Neural cell (in vitro differentiated cells): ENCODE results near the gene TTC34. TPM values are rescaled to one million over a fixed set of nuclear protein-coding genes. Genes with fewer than 3 reads are reported as not detected.

Experiments used
- H2AFZ ChIP-seq: fragments of 200-600, 300-800 bp; sonication (generic), shearing (Covaris generic); 2 replicates; pipeline ENCODE4 v1.6.0; 2014; ENCODE audit warnings: low read depth, mild to moderate bottlenecking, antibody characterized with exemption, low read length, moderate library complexity
- H3F3A ChIP-seq: fragments of 200-600 bp; shearing (Covaris generic); 2 replicates; pipeline ENCODE4 v1.6.1; 2016; ENCODE audit warnings: mild to moderate bottlenecking, moderate library complexity, mixed read lengths, antibody characterized with exemption, low read length; ENCODE audit not compliant: insufficient read depth, poor library complexity, severe bottlenecking
- H3K27ac ChIP-seq: fragments of 200-600, 300-800 bp; sonication (generic), shearing (Covaris generic); 2 replicates; pipeline ENCODE4 v1.5.1; 2014; ENCODE audit warnings: mild to moderate bottlenecking, low read length, moderate library complexity
- H3K27me3 ChIP-seq: fragments of 300-800, 200-600 bp; sonication (generic), shearing (Covaris generic); 2 replicates; pipeline ENCODE4 v1.6.0; 2014; ENCODE audit warnings: mild to moderate bottlenecking, low read depth, low read length, moderate library complexity; ENCODE audit not compliant: insufficient read depth
- H3K36me3 ChIP-seq: fragments of 300-800, 200-600 bp; sonication (generic), shearing (Covaris generic); 2 replicates; pipeline ENCODE4 v1.5.1; 2014; ENCODE audit warnings: mild to moderate bottlenecking, antibody characterized with exemption, low read length, moderate library complexity; ENCODE audit not compliant: insufficient read depth
- H3K4me2 ChIP-seq: fragments of 300-800, 200-600 bp; sonication (generic), shearing (Covaris generic); 2 replicates; pipeline ENCODE4 v1.6.0; 2014; ENCODE audit warnings: mild to moderate bottlenecking, low read length
- H3K4me3 ChIP-seq: fragments of 300-800, 200-600 bp; sonication (generic), shearing (Covaris generic); 2 replicates; pipeline ENCODE4 v1.5.1; 2014; ENCODE audit warnings: mild to moderate bottlenecking, low read length, moderate library complexity
- H3K79me2 ChIP-seq: fragments of 200-600 bp; shearing (Covaris generic); replicated peaks from 2 replicates; pipeline ENCODE4 v1.6.0; 2014; ENCODE audit warnings: mild to moderate bottlenecking, low read length, moderate library complexity; ENCODE audit not compliant: insufficient read depth
- H3K9ac ChIP-seq: fragments of 300-800, 200-600 bp; sonication (generic), shearing (Covaris generic); 2 replicates; pipeline ENCODE4 v1.6.1; 2016; ENCODE audit warnings: mild to moderate bottlenecking, low read length, mixed read lengths
- H3K9me2 ChIP-seq: fragments of 200-600 bp; shearing (Covaris generic); 2 replicates; pipeline ENCODE4 v1.6.1; 2016; ENCODE audit warnings: mild to moderate bottlenecking, low read length, mixed read lengths; ENCODE audit not compliant: insufficient read depth
- H3K9me3 ChIP-seq: fragments of 200-600, 300-800 bp; sonication (generic), shearing (Covaris generic); 2 replicates; pipeline ENCODE4 v1.6.1; 2016; ENCODE audit warnings: mild to moderate bottlenecking, mixed run types, low read length, moderate library complexity, mixed read lengths
- H4K20me1 ChIP-seq: fragments of 200-600 bp; shearing (Covaris generic); 2 replicates; pipeline ENCODE4 v1.6.1; 2016; ENCODE audit warnings: mild to moderate bottlenecking, mixed run types; ENCODE audit not compliant: insufficient read depth
- CTCF ChIP-seq: fragments of 450-650 bp; IDR thresholded peaks from 2 replicates; pipeline ENCODE4 v1.5.1; 2014; ENCODE audit warnings: antibody characterized with exemption, mild to moderate bottlenecking, moderate library complexity; ENCODE audit not compliant: poor library complexity, severe bottlenecking
- EP300 ChIP-seq: fragments of 450-650 bp; conservative IDR thresholded peaks from 2 replicates; pipeline ENCODE4 v1.6.1; 2014; ENCODE audit warnings: antibody characterized with exemption, mild to moderate bottlenecking, moderate library complexity; ENCODE audit not compliant: poor library complexity, severe bottlenecking
- EZH2 ChIP-seq: fragments of 200-600, 300-800 bp; shearing (Covaris generic), sonication (generic); IDR thresholded peaks from 2 replicates; pipeline ENCODE4 v1.6.1; 2014; ENCODE audit warnings: antibody characterized with exemption, low read length, borderline replicate concordance, mild to moderate bottlenecking; ENCODE audit not compliant: insufficient read depth, poor library complexity, severe bottlenecking
- MXI1 ChIP-seq: fragments of 450-650 bp; conservative IDR thresholded peaks from 2 replicates; pipeline ENCODE4 v1.6.1; 2014; ENCODE audit warnings: antibody characterized with exemption, mild to moderate bottlenecking; ENCODE audit not compliant: poor library complexity, severe bottlenecking
- POLR2AphosphoS5 ChIP-seq: IDR thresholded peaks from 2 replicates; pipeline ENCODE4 v1.6.1; 2012
- RAD21 ChIP-seq: fragments of 450-650 bp; conservative IDR thresholded peaks from 2 replicates; pipeline ENCODE4 v1.6.1; 2014; ENCODE audit warnings: antibody characterized with exemption, mild to moderate bottlenecking, moderate library complexity
- REST ChIP-seq: IDR thresholded peaks from 2 replicates; pipeline ENCODE4 v1.6.1; 2012; ENCODE audit warnings: borderline replicate concordance
- SMC3 ChIP-seq: fragments of 450-650 bp; conservative IDR thresholded peaks from 2 replicates; pipeline ENCODE4 v1.6.1; 2014; ENCODE audit warnings: antibody characterized with exemption, mild to moderate bottlenecking, moderate library complexity; ENCODE audit not compliant: poor library complexity
- TAF1 ChIP-seq: IDR thresholded peaks from 2 replicates; pipeline ENCODE4 v1.6.1; 2012; ENCODE audit warnings: low read depth
- polyA plus RNA-seq: library from polyadenylated mRNA; depleted of rRNA; stranded (reverse); fragments of >200 nt; gene quantifications from 2 replicates; pipeline ENCODE4 v1.2.3, GENCODE V29; 2014

TTC34 gene
- polyA plus RNA-seq, 1 donor from 2014 or later: 0.05 TPM

- H3K4me2 ChIP-seq: no peak overlapping the region
- H3K27ac ChIP-seq: no peak overlapping the region
- TF ChIP-seq POLR2AphosphoS5: no peak
- TF ChIP-seq REST: no peak
- no peak for TF ChIP-seq EZH2
- TF ChIP-seq RAD21: no peak
- TF ChIP-seq TAF1: no peak
- TF ChIP-seq EP300: no peak
- TF ChIP-seq SMC3: no peak
- no peak for TF ChIP-seq CTCF
- no peak for TF ChIP-seq MXI1
- no peaks in the 10 kb centered on the region for H3K36me3 ChIP-seq
- H4K20me1 ChIP-seq: no peaks in the 10 kb centered on the region
- no peaks in the 10 kb centered on the region for H3K79me2 ChIP-seq
- H3K9ac ChIP-seq: no peak overlapping the region
- no peak overlapping the region for H3K4me3 ChIP-seq
- H3K9me2 ChIP-seq: no peaks in the 10 kb centered on the region
- H2AFZ ChIP-seq: no peak overlapping the region
- peaks cover 8% of the 10 kb centered on the region for H3K9me3 ChIP-seq
- no peaks in the 10 kb centered on the region for H3F3A ChIP-seq
- no peaks in the 10 kb centered on the region for H3K27me3 ChIP-seq
Observed at GRCh38 chr1:2836333-2836970, 35.0 kb upstream of the TTC34 start.

- TF ChIP-seq MXI1 (no peak), CTCF (no peak), TAF1 (no peak), SMC3 (no peak), EP300 (no peak), RAD21 (no peak), POLR2AphosphoS5 (no peak), EZH2 (no peak), REST (no peak)
- no peaks in the 10 kb centered on the region for H3F3A ChIP-seq
- no peak overlapping the region for H3K27ac ChIP-seq
- H3K9ac ChIP-seq: no peak overlapping the region
- no peak overlapping the region for H3K4me2 ChIP-seq
- no peak overlapping the region for H2AFZ ChIP-seq
- H3K79me2 ChIP-seq: no peaks in the 10 kb centered on the region
- H3K4me3 ChIP-seq: no peak overlapping the region
- H3K27me3 ChIP-seq: no peaks in the 10 kb centered on the region
- H3K36me3 ChIP-seq: no peaks in the 10 kb centered on the region
- H3K9me3 ChIP-seq: peaks cover 12% of the 10 kb centered on the region
- no peaks in the 10 kb centered on the region for H3K9me2 ChIP-seq
- H4K20me1 ChIP-seq: no peaks in the 10 kb centered on the region
Observed at GRCh38 chr1:2835650-2836159, 34.2 kb upstream of the TTC34 start.
